CD14-positive monocyte (primary cell): ENCODE measurements around the gene FZD7. TPM values are rescaled to one million over a fixed set of nuclear protein-coding genes. Genes with fewer than 3 reads are reported as not detected.
A peak's percentile ranks its signal among the peaks of the same experiment; 100 is the strongest.

ENCODE experiments used
- DNase-seq, 3 donors: peaks; one replicate each; pipeline ENCODE4 v3.0.0-alpha.2; 2011 to 2022
- H2AFZ ChIP-seq: 2 replicates; pipeline ENCODE4 v1.6.0; 2012; ENCODE audit warnings: mild to moderate bottlenecking, low read depth, low read length, inconsistent platforms; ENCODE audit not compliant: insufficient read depth, poor library complexity, severe bottlenecking
- H3K27ac ChIP-seq, 2 donors: 1 replicate in 1 of 2; 2 replicates in 1 of 2; pipeline ENCODE4 v1.5.1; 2012 to 2013; ENCODE audit warnings: low read length in 2 of 2, control low read depth in 1 of 2, inconsistent platforms in 1 of 2, low read depth in 1 of 2, mild to moderate bottlenecking in 1 of 2
- H3K27me3 ChIP-seq, 2 donors: one replicate each; pipeline versions ENCODE4 v1.6.0 to v1.6.1; 2011 to 2013; ENCODE audit warnings: low read length in 2 of 2; ENCODE audit not compliant: control insufficient read depth in 2 of 2, insufficient read depth in 2 of 2
- H3K36me3 ChIP-seq, 2 donors: replicated peaks in 1 of 2; 1 replicate in 1 of 2; 2 replicates in 1 of 2; pipeline versions ENCODE4 v1.5.1 to v1.6.1; 2012 to 2013; ENCODE audit warnings: low read length in 2 of 2, control low read depth in 1 of 2, inconsistent platforms in 1 of 2, mild to moderate bottlenecking in 1 of 2; ENCODE audit not compliant: insufficient read depth in 2 of 2, control insufficient read depth in 1 of 2
- H3K4me1 ChIP-seq, 2 donors: 1 replicate in 1 of 2; 2 replicates in 1 of 2; pipeline versions ENCODE4 v1.5.1 to v1.6.1; 2012 to 2013; ENCODE audit warnings: low read length in 2 of 2, control low read depth in 1 of 2, inconsistent platforms in 1 of 2, mild to moderate bottlenecking in 1 of 2, moderate library complexity in 1 of 2; ENCODE audit not compliant: insufficient read depth in 2 of 2, control insufficient read depth in 1 of 2
- H3K4me2 ChIP-seq: replicated peaks from 2 replicates; pipeline ENCODE3; 2012; ENCODE audit warnings: low read length, moderate library complexity, mild to moderate bottlenecking; ENCODE audit not compliant: poor library complexity, severe bottlenecking; ENCODE audit errors: extremely low read depth
- H3K4me3 ChIP-seq, 3 experiments: fragments of 200-600 bp in 1 of 3; sonication (generic) in 1 of 3; replicated peaks in 1 of 3; 1 replicate in 2 of 3; 2 replicates in 1 of 3; pipeline ENCODE4 v1.5.1; 2011 to 2013; ENCODE audit warnings: low read length in 3 of 3, mild to moderate bottlenecking in 3 of 3, control low read depth in 2 of 3, low read depth in 2 of 3, inconsistent platforms in 1 of 3, moderate library complexity in 1 of 3
- H3K79me2 ChIP-seq: 2 replicates; pipeline ENCODE4 v1.6.0; 2012; ENCODE audit warnings: mild to moderate bottlenecking, control low read depth, inconsistent platforms, low read length, moderate library complexity; ENCODE audit not compliant: insufficient read depth
- H3K9ac ChIP-seq: 2 replicates; pipeline ENCODE4 v1.6.0; 2017; ENCODE audit warnings: low read length, mild to moderate bottlenecking; ENCODE audit not compliant: insufficient read depth, poor library complexity, severe bottlenecking
- H3K9me3 ChIP-seq, 2 donors: replicated peaks in 1 of 2; 1 replicate in 1 of 2; 2 replicates in 1 of 2; pipeline versions ENCODE4 v1.5.1 to v1.6.1; 2012 to 2013; ENCODE audit warnings: low read length in 2 of 2, control low read depth in 1 of 2; ENCODE audit not compliant: control insufficient read depth in 1 of 2, insufficient read depth in 1 of 2
- H4K20me1 ChIP-seq: 2 replicates; pipeline ENCODE4 v1.6.0; 2012; ENCODE audit warnings: mild to moderate bottlenecking, low read length, control low read depth, moderate library complexity; ENCODE audit not compliant: insufficient read depth
- H3K27ac Mint-ChIP-seq, 7 donors: one replicate each; pipeline ENCODE4 v1.8.0; 2020; ENCODE audit warnings: mild to moderate bottlenecking in 7 of 7, mixed read lengths in 7 of 7, moderate library complexity in 6 of 7, inconsistent platforms in 2 of 7
- H3K27me3 Mint-ChIP-seq, 3 donors: one replicate each; pipeline ENCODE4 v1.8.0; 2021 to 2022; ENCODE audit warnings: low read depth in 3 of 3, mild to moderate bottlenecking in 3 of 3, mixed read lengths in 3 of 3, moderate library complexity in 3 of 3, inconsistent platforms in 1 of 3
- H3K36me3 Mint-ChIP-seq, 2 donors: one replicate each; pipeline ENCODE4 v1.8.0; 2020; ENCODE audit warnings: mixed read lengths in 2 of 2, inconsistent platforms in 1 of 2, mild to moderate bottlenecking in 1 of 2
- H3K4me1 Mint-ChIP-seq: one replicate; pipeline ENCODE4 v1.8.0; 2020; ENCODE audit warnings: mild to moderate bottlenecking, mixed read lengths
- H3K4me3 Mint-ChIP-seq, 2 donors: one replicate each; pipeline ENCODE4 v1.8.0; 2020; ENCODE audit warnings: mild to moderate bottlenecking in 2 of 2, mixed read lengths in 2 of 2, moderate library complexity in 1 of 2
- H3K9me3 Mint-ChIP-seq, 7 donors: one replicate each; pipeline ENCODE4 v1.8.0; 2020 to 2022; ENCODE audit warnings: mixed read lengths in 7 of 7, mild to moderate bottlenecking in 6 of 7, moderate library complexity in 6 of 7, inconsistent platforms in 2 of 7
- CTCF ChIP-seq: fragments of 200-600 bp; IDR thresholded peaks from one replicate; pipeline ENCODE4 v1.8.0; 2022; ENCODE audit warnings: antibody characterized with exemption, mild to moderate bottlenecking
- WGBS: methylation state at CpG from one replicate; pipeline ENCODE4 v1.1.5; 2013; ENCODE audit warnings: missing lambda C conversion rate; ENCODE audit not compliant: insufficient coverage; 5-methylcytosine and 5-hydroxymethylcytosine counted together
- intact Hi-C, 2 donors: fragments of 100-400 bp; cut with micrococcal nuclease; formaldehyde crosslinking; loops; one replicate each; pipeline versions ENCODE4 v1.15.0 to v1.15.1; 2023
- polyA plus RNA-seq, 3 donors: library from polyadenylated mRNA; depleted of rRNA in 1 of 3; unstranded in 2 of 3; stranded (reverse) in 1 of 3; fragments of 300-500 nt in 2 of 3; fragments of >200 nt in 1 of 3; fragmentation: Illumina TruSeq in 2 of 3; gene quantifications; 1 replicate in 2 of 3; 2 replicates in 1 of 3; pipeline ENCODE4 v1.2.3, GENCODE V29; 2012 to 2021

FZD7 gene
- polyA plus RNA-seq, 3 donors, result 0.05 to 0.28 TPM; not detected in 1

- H3K9me3 Mint-ChIP-seq, result no peaks in the 10 kb centered on the region
- Histone ChIP-seq H3K27me3 (peaks cover 0 to 3% of the 10 kb centered on the region in 2 donors), H2AFZ (no peak overlapping the region), H3K27ac (no peak overlapping the region), H3K4me1 (no peaks in the 10 kb centered on the region), H3K36me3 (no peaks in the 10 kb centered on the region), H3K79me2 (no peaks in the 10 kb centered on the region), H4K20me1 (no peaks in the 10 kb centered on the region), H3K9me3 (no peaks in the 10 kb centered on the region), H3K4me2 (no peak overlapping the region), H3K4me3 (no peak overlapping the region), H3K9ac (no peak overlapping the region)
- peak overlapping the region in 1 of 7 donors; percentile 21 for H3K27ac Mint-ChIP-seq
- H3K4me1 Mint-ChIP-seq, result no peaks in the 10 kb centered on the region
- 90% methylated on average over 2 of the region's 10 CpGs for WGBS
- no peak for TF ChIP-seq CTCF
- no peak overlapping the region for H3K4me3 Mint-ChIP-seq
- intact Hi-C loops, result loop anchor here in 1 of 2 donors (2.0 kb wide), 1 partner anchor 23 kb away; no protein-coding TSS in a partner anchor
- no peak for DNase-seq
- H3K36me3 Mint-ChIP-seq, result no peaks in the 10 kb centered on the region
- H3K27me3 Mint-ChIP-seq, result peaks cover 2 to 12% (median 4%) of the 10 kb centered on the region in 3 donors
Observed at GRCh38 chr2:202023198-202023903, 10.3 kb upstream of the FZD7 start.

DNA sequence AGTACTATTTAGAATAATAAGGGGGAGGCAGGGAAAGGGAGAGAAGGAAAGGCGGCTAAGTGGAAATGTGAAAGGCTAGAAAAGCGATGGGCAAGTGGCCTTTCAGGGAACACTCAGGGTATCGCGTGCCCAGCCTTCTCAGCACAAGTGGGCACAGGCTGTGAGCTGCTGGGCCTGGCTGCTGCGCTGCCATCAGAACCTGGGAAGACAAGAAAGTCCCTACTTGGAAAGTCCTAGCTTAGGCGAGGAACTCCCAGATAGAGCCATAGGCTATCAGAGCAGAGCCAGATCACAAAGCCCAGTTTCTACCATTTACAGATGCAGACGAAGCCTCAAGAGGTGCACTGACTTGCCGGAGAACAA lies 9.8 kb upstream of the FZD7 start:
- peak overlapping the region in 1 of 7 donors; percentile 53 for H3K27ac Mint-ChIP-seq
- H3K27ac ChIP-seq, result no peak overlapping the region
- WGBS, result 95% methylated on average over 7 of the region's 8 CpGs
- no peaks in the 10 kb centered on the region for H4K20me1 ChIP-seq
- no peak overlapping the region for H2AFZ ChIP-seq
- H3K36me3 ChIP-seq, result no peaks in the 10 kb centered on the region
- no peaks in the 10 kb centered on the region for H3K4me1 ChIP-seq
- no peaks in the 10 kb centered on the region for H3K9me3 ChIP-seq
- no peak overlapping the region for H3K9ac ChIP-seq
- peaks cover 2 to 15% (median 4%) of the 10 kb centered on the region in 3 donors for H3K27me3 Mint-ChIP-seq
- DNase-seq, result no peak
- H3K4me1 Mint-ChIP-seq, result no peaks in the 10 kb centered on the region
- no peak for TF ChIP-seq CTCF
- H3K27me3 ChIP-seq, result peaks cover 0 to 3% of the 10 kb centered on the region in 2 donors
- no peaks in the 10 kb centered on the region for H3K36me3 Mint-ChIP-seq
- intact Hi-C loops, result loop anchor here in 1 of 2 donors (2.0 kb wide), 1 partner anchor 23 kb away; no protein-coding TSS in a partner anchor
- no peak overlapping the region for H3K4me3 Mint-ChIP-seq
- H3K9me3 Mint-ChIP-seq, result peaks cover 0 to 2% (median 0%) of the 10 kb centered on the region in 7 donors
- no peak overlapping the region for H3K4me3 ChIP-seq
- no peaks in the 10 kb centered on the region for H3K79me2 ChIP-seq
- H3K4me2 ChIP-seq, result no peak overlapping the region
